ENCODE measurements around the gene ECPAS.
"Not testable (repeated sequence)": the region's sequence is repeated elsewhere in the genome, so short reads cannot be mapped to it uniquely, and the experiment has no call there.

The ECPAS gene

DNA sequence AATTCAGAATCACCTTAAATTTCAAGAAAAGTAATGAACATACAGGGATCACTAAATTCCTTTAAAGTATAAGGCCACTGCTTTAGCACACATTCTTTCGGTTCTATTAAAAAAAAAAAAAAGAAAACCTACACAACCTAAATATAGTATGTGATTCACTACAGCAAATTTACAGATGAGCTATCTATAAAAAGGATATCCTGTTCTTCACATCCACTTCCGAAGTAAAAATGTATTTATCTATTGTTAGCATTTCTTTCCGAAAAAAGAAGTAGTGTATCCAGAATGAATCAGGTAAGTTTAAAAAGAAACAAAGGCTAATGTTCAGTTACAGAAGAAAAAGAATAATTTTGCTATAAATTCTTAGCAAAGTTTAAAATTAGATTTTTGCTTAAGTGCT is 70.2 kb downstream of the ECPAS start:
- DNase-seq: no peak

DNA sequence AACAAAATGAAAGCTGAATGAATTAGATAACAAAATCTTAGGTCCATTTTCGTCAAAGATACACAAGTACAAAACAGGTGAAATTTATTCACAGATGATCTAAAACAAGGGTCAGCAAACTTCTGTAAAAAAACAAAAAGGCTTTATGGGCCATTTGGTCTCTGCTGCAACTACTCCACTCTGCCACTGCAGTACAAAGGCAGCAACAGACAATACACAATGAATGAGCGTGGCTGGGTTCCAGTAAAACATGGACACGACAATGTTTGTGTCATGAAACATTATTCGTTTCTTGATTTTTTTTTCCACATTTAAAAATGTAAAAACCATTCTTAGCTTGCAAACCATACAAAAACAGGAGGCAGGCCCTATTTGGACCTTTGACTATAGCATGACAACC is 71.9 kb downstream of the ECPAS start:
- no peak for DNase-seq

DNA sequence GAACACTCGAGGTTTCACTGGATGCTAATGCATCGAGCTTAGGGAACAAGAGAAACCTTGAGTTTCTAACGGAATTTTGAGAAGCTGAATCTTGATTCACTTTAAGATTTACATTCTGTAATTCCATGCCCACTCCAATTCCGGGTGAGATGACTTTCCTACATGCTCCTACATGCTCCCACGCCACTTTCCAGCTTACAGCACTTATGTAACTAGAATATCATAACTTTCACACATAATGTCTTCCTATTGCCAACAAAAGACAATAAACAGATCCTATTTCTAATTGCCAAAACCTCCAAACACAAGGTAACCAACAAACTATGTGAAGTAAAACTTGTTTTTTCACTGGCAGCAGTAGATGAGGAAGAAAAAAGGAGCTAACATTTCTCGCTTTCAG is 72.9 kb downstream of the ECPAS start:
- DNase-seq: no peak

DNA sequence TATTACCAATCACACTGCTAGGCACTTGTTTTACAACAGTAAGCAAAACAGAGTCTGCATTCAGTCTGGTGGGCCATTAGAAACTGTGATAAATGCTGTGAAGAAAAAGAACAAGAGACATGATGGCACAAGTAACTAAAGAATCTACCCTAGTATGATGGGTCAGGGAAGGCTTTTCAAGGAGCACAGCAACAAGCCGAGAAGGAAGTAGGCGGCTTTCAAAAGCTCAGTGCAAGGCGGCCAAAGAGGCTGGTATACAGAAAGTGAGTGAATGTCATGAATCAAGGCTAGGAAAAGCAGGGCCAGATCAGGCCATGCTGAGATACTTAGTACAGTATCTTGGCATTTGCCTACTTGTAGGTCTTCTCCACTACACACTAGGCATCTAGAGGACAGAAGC is 76.4 kb downstream of the ECPAS start:
- no peak for DNase-seq

DNA sequence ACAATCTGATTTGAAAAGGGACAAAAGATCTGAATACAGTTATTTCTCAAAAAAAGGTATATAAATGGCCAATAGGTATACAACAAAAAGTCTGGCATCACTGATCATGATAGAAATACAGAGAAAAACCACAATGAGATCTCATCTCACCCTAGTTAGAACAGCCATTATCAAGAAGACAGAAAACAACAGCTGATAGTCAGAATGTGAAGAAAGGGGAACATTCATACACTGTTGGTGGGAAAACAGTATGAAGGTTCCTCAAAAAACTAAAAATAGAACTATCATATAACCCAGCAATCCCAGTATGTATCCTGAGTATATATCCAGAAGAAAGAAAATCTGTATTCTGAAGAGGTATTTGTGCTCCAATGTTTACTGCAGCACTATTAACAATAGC is 78.5 kb downstream of the ECPAS start:
- DNase-seq: no peak

DNA sequence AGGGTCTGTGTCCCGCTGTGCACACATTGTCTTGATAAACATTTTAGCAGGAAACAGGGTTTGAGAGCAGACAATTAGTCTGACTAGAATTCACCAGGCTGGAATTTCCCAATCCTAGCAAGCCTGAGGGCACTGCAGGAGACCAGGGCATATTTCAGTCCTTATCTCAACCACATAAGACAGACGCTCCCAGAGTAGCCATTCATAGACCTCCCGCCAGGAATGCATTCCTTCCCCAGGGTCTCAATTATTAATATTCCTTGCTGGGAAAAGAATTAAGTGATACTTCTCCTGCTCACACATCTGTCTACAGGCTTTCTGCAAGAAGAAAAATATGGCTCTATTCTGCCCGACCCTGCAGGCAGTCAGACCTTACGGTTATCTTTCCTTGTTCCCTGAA is 82.7 kb downstream of the ECPAS start:
- DNase-seq: not testable (repeated sequence)

DNA sequence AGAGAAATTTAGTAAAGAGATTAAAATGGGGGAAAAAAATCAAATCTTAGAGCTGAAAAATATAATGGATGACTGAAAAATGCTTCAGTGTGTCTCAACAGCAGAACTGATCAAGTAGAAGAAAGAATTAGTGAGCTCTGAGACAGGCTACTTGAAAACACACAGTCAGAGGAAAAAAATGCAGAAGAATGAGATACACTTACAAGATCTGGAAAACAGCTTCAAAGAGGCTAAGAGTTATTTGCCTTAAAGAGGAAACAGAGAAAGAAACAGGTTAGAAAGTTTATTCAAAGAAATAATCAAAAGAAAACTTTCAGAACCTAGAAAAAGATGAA is 83.7 kb downstream of the ECPAS start:
- DNase-seq: no peak

DNA sequence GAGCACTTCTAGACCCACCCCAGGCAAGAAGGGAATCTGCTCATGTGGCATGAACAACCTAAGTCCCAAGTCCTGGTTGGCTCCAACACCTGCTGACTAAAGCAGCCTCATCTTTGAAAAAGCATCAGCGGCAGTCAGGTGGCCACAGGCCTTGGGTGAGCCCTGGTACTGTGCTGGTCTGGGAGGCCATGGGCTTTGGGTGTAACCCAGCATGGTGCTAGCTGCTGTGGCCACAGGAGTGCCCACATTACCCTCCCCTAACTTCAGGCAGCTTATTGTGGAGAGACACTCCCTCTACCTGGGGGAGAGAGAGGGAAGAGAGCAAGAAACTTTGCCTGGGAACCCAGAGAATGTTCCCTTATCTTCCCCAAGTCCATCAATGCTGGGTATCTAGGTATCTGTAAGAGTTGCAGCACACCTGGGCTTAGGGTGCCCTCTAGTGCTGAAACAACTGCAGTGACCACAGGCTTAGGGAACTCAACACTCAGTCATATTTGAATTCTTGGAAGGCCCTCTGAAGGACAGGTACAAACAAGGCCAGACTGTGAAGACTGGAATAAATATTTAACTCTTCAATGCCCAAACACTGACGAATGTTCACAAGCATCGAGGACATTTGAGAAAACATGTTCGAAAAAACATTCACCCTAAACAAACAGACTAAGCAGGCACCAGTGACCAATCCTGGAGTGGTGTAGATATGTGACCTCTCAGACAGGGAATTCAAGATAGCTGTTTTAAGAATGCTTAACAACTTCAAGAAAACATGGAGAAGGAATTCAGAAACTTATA is 84.2 kb downstream of the ECPAS start:
- no peak for DNase-seq

DNA sequence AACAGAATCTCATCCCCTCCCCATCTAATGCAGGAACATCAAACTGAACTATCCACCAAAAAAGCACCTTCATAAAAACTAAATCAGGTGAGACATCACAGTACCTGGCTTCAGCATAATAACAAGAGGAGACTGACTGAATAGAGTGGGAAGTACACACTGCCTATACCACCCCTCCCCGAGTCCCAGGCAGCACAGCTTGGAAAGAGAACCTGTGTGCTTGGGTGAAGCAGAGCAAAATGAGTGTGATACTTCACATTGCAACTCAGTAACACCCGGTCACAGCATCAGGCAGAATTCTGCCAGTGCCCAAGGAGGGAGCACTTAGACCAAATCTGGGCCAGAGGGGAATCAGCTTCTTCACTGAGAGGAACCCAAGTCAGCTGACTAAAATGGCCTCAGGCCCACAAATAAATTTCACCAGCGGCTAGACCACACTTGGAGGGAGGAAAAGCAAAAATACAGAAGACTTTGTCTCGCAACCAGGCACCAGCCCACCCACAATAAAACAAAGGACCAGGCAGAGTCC is 84.9 kb downstream of the ECPAS start:
- DNase-seq: no peak

DNA sequence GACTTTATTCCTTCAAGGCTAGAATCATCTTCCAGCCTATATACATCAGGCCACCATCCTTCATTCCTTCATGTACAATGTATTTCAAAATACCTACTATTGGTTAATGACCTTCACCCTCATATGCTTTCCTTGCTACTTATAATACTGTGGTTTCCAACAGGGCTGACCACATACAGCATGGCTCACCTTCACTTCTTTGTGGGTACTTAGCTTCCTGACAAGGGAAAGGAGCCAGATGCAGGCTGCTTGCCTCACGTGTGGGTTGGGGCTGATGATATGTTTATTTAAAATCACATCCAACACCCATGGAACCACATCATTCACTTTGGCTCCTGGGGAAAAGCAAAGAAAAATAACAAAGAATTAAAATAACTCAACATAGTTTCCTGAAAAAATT is 90.2 kb downstream of the ECPAS start:
- no peak for DNase-seq

DNA sequence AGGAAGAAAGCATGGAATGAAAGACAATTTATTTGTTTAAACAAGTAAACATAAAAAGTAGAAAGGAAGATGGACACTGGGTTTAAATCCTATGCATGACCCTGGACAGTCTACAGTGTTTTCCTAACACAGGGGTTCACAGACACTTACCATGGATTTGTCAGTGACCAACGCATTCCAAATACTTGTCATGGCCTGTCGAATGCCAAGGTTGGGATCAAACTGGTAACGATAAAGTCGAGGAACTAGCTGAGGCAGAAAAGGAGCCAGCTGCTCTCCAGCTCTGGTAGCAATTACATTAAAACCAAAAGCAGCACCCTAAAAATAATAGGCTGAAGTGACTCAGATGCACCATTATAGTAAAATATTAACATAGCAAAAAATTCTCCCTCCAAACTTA is 94.8 kb downstream of the ECPAS start:
- no peak for DNase-seq

DNA sequence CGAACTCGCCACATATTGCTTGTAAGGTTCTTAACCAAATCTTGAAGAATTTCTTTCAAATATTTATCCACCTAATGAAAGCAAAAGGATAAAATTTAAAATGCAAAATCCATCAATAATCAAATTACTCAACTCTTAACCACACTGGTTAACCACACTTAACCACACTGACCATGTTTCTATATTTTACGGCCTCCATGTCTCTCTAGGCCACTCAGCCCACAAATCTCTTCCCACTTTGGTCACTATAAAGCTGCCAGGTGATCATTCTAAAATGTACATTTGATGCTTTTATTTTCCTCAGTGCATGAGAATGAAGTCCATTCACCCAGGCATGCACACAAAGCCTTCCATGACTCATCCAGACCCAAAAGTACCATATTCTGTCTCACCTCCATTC is 97.8 kb downstream of the ECPAS start:
- DNase-seq: no peak

DNA sequence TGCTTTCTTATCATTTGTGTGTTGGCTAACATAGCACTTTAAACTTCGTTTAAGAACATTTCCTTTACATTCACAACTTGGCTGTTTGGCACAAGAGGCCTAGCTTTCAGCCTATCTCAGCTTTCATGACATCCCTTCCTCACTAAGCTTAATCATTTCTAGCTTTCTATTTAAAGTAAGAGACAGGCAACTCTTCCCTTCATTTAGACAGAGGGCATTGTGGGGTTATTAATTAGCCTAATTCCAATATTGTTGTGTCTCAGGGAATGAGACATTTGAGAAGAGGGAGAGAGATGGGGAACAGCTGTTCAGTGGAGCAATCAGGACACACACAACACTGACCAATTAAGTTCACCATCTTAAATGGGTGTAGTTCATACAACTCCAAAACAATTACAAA is 103.2 kb downstream of the ECPAS start:
- no peak for DNase-seq

DNA sequence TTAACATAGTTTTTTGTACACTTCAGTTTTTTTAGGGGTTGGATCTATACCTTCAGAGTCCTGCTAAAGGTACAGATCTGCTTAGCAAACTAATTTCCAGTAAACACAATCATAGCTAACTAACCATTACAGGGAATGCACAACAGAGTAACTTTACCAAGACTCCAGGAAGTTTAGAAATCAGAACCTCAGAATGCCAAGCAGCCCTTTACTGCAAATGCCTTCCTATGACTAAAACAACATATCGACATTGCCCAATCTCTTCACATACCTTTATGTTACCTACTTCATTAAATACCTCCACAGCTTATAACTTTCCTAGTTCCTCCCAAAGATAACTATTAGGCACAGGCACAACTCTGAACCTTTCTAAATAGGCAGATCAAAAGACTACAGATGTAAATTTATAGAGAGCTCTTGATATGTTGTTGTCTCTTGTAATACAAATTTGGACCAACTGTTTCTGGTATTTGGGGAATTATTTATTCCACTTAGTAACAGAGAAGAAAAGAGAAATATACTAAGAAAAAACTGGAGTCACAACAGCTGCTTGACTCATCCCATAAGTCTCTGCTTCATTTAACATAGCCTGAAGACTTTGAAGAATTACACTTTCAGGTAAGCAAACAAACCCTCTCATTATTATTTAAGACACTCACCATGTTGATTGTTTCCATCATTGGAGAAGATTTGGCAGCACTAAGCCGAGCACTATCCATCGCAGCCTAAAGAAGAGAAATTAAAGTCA is 108.2 kb downstream of the ECPAS start:
- DNase-seq: no peak

DNA sequence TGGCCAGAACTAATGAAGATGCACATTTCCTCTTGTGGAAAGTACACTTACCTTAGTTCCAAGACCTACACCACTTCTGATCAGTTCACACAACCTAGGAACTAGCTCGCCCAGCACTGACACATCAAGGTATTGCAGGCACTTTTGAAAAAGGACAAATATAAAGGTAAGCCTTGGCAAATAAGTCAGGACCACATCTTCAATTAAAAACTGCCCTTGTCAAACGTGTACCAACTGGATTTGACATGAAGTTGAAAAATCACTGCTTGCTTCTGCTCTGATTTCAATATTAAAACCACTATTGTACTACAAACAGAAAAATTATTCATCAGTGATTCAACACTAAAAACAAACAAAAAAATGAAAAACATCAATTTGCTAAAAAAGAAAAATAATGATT is 109.1 kb downstream of the ECPAS start:
- DNase-seq: no peak

DNA sequence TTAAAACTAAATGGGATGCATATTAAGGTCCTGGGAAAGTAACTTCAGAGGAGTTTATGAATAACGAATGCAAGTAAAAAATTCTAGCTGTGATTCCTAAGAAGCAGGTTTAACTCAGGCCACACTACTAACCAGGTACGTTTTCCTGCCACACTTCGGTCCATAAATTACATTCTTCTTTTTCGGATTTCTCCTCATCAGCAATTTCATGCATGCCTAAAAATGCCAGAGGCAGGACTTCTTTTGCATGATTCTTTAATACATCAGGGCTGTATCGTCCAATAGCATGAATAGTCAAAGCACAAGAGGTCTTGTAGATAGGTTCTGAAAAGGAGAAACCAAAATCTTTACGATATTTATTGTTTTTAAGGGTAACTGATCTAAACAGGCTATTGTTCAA is 111.9 kb downstream of the ECPAS start:
- no peak for DNase-seq

DNA sequence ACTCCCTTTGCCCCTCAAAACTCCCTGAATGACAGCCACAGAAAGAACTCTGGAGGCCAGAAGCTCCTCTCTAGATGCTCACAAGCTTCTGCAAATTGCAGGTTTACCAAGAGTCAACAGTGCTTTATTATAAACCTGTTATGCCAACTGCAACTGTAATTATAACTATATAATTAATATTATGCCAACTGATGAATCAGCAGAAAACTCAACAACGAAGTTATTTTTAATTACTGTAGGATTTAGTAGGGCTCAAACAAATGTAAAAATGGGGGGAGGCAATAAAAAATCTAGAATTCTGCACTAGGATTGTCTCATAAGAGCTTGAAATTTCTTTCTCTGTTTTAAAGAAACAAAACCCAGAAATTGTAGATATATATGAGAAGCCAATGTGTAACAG is 117.2 kb downstream of the ECPAS start:
- DNase-seq: no peak

DNA sequence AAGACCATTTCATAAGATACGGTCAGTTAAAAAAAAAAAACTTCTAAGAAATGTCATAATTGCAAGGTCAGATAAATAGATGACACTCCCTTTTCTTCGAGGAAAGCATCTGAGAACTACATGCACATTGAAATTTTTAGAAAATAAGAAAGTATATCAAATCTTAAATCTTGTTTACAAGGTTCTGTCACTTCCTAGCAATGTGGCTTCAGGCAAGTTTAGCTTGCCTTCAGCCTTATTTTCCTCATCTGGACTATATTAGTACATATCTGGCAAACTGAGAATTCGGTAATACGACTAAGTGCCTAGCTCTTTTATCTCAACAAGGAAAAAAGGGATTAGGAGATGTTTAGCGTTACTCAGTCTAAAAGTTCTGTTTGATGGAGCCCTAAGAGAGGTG is 121.7 kb downstream of the ECPAS start:
- no peak for DNase-seq

DNA sequence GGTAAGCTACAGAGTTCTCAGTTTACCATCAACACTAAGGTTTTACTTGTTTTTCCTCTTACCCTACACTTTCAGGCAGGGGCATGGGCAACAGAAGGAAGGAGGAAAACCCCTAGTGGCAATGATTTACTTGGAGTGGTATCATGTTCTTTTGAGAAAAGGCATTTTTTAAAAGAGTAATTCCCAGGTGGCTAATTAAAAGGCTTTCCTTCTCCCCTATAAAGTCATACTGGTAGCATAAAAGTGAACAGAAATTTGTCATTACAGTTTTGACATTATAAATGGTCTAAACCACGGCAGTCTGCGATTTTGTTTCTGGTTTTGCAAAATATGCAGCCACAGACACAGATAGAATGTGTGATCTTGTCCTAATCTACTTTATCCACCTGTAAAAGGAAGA is 123.3 kb downstream of the ECPAS start:
- DNase-seq: no peak

DNA sequence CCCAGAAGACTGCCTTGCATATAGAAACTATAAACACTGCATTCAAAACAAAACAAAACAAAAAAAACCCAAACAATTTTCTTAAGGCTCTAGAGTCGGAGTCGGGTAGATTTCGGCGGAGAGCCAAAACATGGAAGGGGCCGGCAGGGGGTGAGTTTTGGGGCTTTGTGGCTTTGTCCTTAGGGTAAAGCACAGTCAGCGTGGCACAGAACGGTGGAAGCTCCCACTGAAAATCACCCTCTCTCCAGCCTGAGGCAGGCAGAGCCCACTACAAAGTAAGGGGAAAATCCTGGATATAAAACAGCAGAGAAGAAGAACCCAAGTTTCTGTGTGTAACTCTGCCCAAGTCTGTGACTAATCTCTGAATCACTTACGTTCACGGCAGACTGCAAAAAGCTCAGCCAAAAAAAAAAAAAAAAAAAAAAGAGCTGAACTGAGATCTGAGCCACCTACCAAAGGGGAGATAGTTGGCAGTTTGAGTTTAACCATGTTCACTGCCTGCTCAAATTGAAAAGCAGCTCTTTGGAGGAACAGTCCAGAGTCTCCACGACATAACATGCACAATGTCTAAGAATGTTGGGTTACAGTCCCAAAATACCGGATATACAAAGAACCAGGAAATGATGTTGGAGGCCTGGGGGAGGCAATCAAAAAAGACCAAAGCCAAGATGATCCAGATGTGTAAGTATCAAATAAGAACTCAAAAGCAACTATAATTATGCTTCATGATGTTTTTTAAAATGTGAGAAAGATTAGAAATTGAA is 127.5 kb downstream of the ECPAS start:
- no peak for DNase-seq

DNA sequence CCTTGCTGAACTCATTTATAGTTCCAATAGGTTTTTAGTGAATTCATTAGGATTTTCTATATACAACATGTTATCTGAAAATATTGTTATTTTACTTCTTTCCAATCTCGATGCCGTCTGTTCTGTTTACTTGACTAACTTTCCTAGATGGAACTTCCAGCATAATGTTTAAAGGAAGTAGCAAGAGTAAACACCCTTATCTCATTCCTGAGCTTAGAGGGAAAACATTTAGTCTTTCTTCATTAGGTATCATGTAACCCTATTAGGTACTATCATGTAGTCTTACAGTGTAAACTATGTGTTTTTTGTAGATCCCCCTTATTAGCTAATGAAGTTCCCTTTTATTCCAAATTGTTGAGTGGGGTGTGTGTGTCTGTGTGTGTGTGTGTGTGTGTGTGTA is 131.6 kb downstream of the ECPAS start:
- no peak for DNase-seq

DNA sequence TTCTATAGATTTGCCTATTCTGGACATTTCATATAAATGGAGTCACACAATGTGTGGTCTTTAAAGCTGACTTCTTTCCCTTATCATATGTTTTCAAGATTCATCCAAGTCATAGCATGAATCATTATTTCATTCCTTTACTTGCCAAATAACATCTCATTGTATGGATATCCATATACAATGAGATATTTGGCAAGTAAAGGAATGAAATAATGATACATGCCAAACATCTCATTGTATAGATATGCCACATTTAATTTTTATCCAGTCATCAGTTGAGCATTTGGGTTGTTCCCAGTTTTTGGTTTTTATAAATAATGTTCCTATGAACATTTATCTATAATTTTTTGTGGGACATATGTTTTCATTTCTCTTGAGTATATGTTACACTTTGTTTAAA is 133.6 kb downstream of the ECPAS start:
- no peak for DNase-seq

DNA sequence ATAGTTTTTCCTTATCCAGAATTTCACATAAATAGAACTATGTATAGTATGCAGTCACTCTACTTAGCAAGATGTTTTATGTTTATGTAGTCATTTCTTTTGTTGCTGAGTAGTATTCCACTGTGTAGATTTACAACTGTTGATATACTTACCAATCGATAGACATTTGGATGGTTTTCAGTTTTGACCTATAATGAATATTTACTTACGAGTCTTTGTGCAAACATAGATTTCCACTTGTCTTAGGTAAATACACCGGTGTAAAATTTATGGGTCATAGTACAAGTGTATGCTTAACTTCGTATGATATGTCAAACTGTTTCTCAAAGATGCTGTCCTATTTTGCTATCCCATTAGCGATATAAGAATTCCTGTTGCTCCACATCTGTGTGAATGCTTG is 134.4 kb downstream of the ECPAS start:
- no peak for DNase-seq

DNA sequence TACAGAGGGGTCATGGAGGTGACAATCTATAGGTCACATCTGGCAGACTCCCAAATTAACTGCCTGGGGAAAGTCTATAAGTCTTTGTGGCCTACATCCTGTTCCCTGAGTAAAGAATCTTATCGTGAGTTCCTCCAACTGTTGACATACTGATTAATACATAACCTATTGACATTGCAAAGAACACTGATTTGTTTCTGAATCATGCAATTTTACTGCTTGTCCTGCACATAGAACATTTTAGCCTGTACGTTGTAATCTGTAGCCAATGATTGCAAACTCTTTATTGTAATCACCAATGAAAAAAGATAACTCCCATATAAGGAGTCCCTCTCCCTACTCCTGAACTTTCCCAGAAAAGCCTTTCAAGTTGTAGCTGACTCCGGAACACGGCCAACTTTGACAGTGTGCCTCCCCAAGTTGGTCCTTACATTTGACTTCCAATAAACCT is 135.3 kb downstream of the ECPAS start:
- DNase-seq: no peak

All from NCI-H2107 (cell line).